ENCODE data around the gene MTARC2. TPM values are rescaled to one million over a fixed set of nuclear protein-coding genes. Genes with fewer than 3 reads are reported as not detected.

MTARC2 gene
- total and polyA plus RNA-seq, 2 of the 13 experiments (the other 11 are each of a cell fraction or from before 2014, with no cell fraction given), result 8.5 to 10.1 TPM

- TF ChIP-seq CREB3 (CRISPR knock-in tag; IDR thresholded peaks at IDR 0.05) (no peak), KAT2B (IDR thresholded peaks at IDR 0.05; ENCODE audit: borderline replicate concordance, low read depth, low read length) (no peak), STAT6 (CRISPR knock-in tag; IDR thresholded peaks at IDR 0.05; ENCODE audit: borderline replicate concordance) (no peak), ZNF253 (CRISPR knock-in tag; IDR thresholded peaks at IDR 0.05; ENCODE audit: borderline replicate concordance) (no peak), MYPOP (CRISPR knock-in tag; IDR thresholded peaks at IDR 0.05) (no peak), ZNF567 (CRISPR knock-in tag; IDR thresholded peaks at IDR 0.05; ENCODE audit: borderline replicate concordance) (no peak), ZNF362 (CRISPR knock-in tag; IDR thresholded peaks at IDR 0.05; ENCODE audit: borderline replicate concordance) (no peak), EP300 (IDR thresholded peaks at IDR 0.05; ENCODE audit: low read depth in 2 of 2, low read length in 2 of 2) (0 out of 4 replicates have a peak, but pooled peaks of 1 of the 2 experiments have one; percentile 43), EP300 (CRISPR knock-in tag; IDR thresholded peaks at IDR 0.05; ENCODE audit: borderline replicate concordance) (no peak), ZNF317 (CRISPR knock-in tag; IDR thresholded peaks at IDR 0.05) (no peak), ETV6 (CRISPR knock-in tag; conservative IDR thresholded peaks at IDR 0.05) (no peak), ZBTB25 (CRISPR knock-in tag; IDR thresholded peaks at IDR 0.05) (no peak), MED8 (CRISPR knock-in tag; IDR thresholded peaks at IDR 0.05; ENCODE audit: insufficient replicate concordance) (no peak), NFATC3 (CRISPR knock-in tag; IDR thresholded peaks at IDR 0.05) (no peak), ZNF749 (CRISPR knock-in tag; IDR thresholded peaks at IDR 0.05; ENCODE audit: borderline replicate concordance) (no peak), PHB2 (IDR thresholded peaks at IDR 0.05; ENCODE audit: partially characterized antibody) (no peak), ZNF790 (CRISPR knock-in tag; IDR thresholded peaks at IDR 0.05; ENCODE audit: borderline replicate concordance) (no peak), ZKSCAN1 (IDR thresholded peaks at IDR 0.05; ENCODE audit: low read length) (no peak), ZNF549 (CRISPR knock-in tag; IDR thresholded peaks at IDR 0.05) (no peak), MEIS2 (CRISPR knock-in tag; IDR thresholded peaks at IDR 0.05) (no peak), HOXD1 (CRISPR knock-in tag; IDR thresholded peaks at IDR 0.05) (no peak)
These were observed 36.9 kb upstream of the MTARC2 start (continued) for GRCh38 chr1:220711056-220711809.

All from HepG2 (cell line).